Lung (tissue), 12 donors: ENCODE results near the gene PPIP5K2. TPM values are rescaled to one million over a fixed set of nuclear protein-coding genes. Genes with fewer than 3 reads are reported as not detected.
A peak's percentile ranks its signal among the peaks of the same experiment; 100 is the strongest.

Experiments
- ATAC-seq: fragments of 200-7000 bp; cut with Tn5 transposase; one replicate; pipeline ENCODE4 v1.9.1; 2020; ENCODE audit warnings: moderate number of reproducible peaks; ENCODE audit not compliant: insufficient read depth, low FRiP score
- DNase-seq, 3 donors: peaks; one replicate each; pipeline ENCODE4 v3.0.0-alpha.2; 2013 to 2017
- H3K27ac ChIP-seq, 2 donors: one replicate each; pipeline ENCODE4 v1.5.1; 2013; ENCODE audit warnings: mild to moderate bottlenecking in 2 of 2, moderate library complexity in 2 of 2, control low read depth in 1 of 2, inconsistent platforms in 1 of 2, low read depth in 1 of 2, low read length in 1 of 2
- H3K27me3 ChIP-seq, 3 donors: one replicate each; pipeline ENCODE4 v1.5.1; 2013; ENCODE audit warnings: low read length in 2 of 3; ENCODE audit not compliant: control insufficient read depth in 3 of 3, insufficient read depth in 3 of 3
- H3K36me3 ChIP-seq, 4 donors: one replicate each; pipeline ENCODE4 v1.5.1; 2013; ENCODE audit warnings: low read length in 4 of 4, mild to moderate bottlenecking in 1 of 4, moderate library complexity in 1 of 4; ENCODE audit not compliant: control insufficient read depth in 4 of 4, insufficient read depth in 4 of 4
- H3K4me1 ChIP-seq, 5 donors: one replicate each; pipeline ENCODE4 v1.5.1; 2013; ENCODE audit warnings: low read length in 5 of 5, mild to moderate bottlenecking in 2 of 5, moderate library complexity in 1 of 5; ENCODE audit not compliant: control insufficient read depth in 5 of 5, insufficient read depth in 5 of 5
- H3K4me3 ChIP-seq: one replicate; pipeline ENCODE4 v1.5.1; 2013; ENCODE audit warnings: mild to moderate bottlenecking, control low read depth, moderate library complexity
- H3K9ac ChIP-seq, 2 donors: one replicate each; pipeline ENCODE4 v1.5.1; 2013; ENCODE audit warnings: low read length in 2 of 2, control low read depth in 1 of 2; ENCODE audit not compliant: insufficient read depth in 1 of 2
- H3K9me3 ChIP-seq, 4 donors: one replicate each; pipeline ENCODE4 v1.5.1; 2013; ENCODE audit warnings: low read length in 3 of 4, mild to moderate bottlenecking in 1 of 4, moderate library complexity in 1 of 4; ENCODE audit not compliant: control insufficient read depth in 4 of 4, insufficient read depth in 3 of 4
- CTCF ChIP-seq: IDR thresholded peaks from 2 replicates; pipeline ENCODE4 v1.5.1; 2012; ENCODE audit warnings: mild to moderate bottlenecking; ENCODE audit errors: control extremely low read depth, extremely low read depth
- WGBS, 2 donors: extraction: QIAGEN DNeasy Blood & Tissue Kit; methylation state at CpG; one replicate each; pipeline ENCODE4 v1.1.7; 2013; 5-methylcytosine and 5-hydroxymethylcytosine counted together
- polyA plus RNA-seq, 2 donors: library from polyadenylated mRNA; stranded (reverse); fragments of 200-250 nt; gene quantifications; one replicate each; pipeline ENCODE4 v1.2.1, GENCODE V29; 2013
- total RNA-seq, 2 donors: library from RNA; depleted of rRNA in 1 of 2; stranded (reverse); fragments of >200 nt in 1 of 2; gene quantifications; one replicate each; pipeline ENCODE4 v1.2.1, GENCODE V29; 2014 to 2021
- donor health status: control.
- donor health status: control.
- donor health status: Bipolar disorder and iron deficiency.
- donor health status: healthy.
- donor health status: DM: yes; HTN: yes; CAD: no.

Gene PPIP5K2
- total and polyA plus RNA-seq, 4 donors: 15.4 to 109 (median 33.5) TPM

- Histone ChIP-seq H3K4me3 (peak within 1 kb of the TSS; percentile 90), H3K9ac (no peak within 1 kb of the TSS), H3K9me3 (no peaks in the 10 kb centered on the region), H3K27ac (peak within 1 kb of the TSS; percentile 79 to 93), H3K36me3 (no peaks in the 10 kb centered on the region), H3K4me1 (peaks cover 0 to 19% (median 3%) of the 10 kb centered on the region in 5 donors), H3K27me3 (peaks cover 0 to 3% (median 0%) of the 10 kb centered on the region in 3 donors)
- no peak for TF ChIP-seq CTCF
- peak; percentile 97 for ATAC-seq
- 0 to 1% methylated on average over 29 to 45 of the region's 45 CpGs for WGBS, 2 donors
- peak; percentile 97 to 99 (median 98) for DNase-seq
Observed at GRCh38 chr5:103258368-103258956, 138.4 kb downstream of the PPIP5K2 start, which contains the start of gene MACIR. Gene MACIR, plus strand, starts transcription at chr5:103258763. Its CDS starts 17,157 bp downstream, at chr5:103275920.

- Histone ChIP-seq H3K36me3 (no peaks in the 10 kb centered on the region), H3K9me3 (no peaks in the 10 kb centered on the region), H3K4me1 (peaks cover 0 to 23% (median 3%) of the 10 kb centered on the region in 5 donors), H3K27me3 (peaks cover 0 to 3% (median 0%) of the 10 kb centered on the region in 3 donors), H3K4me3 (peak overlapping the region; percentile 90), H3K9ac (no peak overlapping the region), H3K27ac (peak overlapping the region; percentile 79 to 93)
- TF ChIP-seq CTCF: no peak
- 0% methylated on average over 63 to 91 of the region's 91 CpGs for WGBS, 2 donors
- DNase-seq (peak; percentile 49 to 64 (median 61)), ATAC-seq (peak; percentile 48)
Observed at GRCh38 chr5:103258957-103259704, 139.0 kb downstream of the PPIP5K2 start.

GRCh38 chr5:103259705-103260355 lies 139.7 kb downstream of the PPIP5K2 start:
- no peak for ATAC-seq
- DNase-seq: peak; percentile 41 to 55 (median 51)
- H3K4me1 ChIP-seq: peaks cover 0 to 27% (median 3%) of the 10 kb centered on the region in 5 donors
- H3K27me3 ChIP-seq: peaks cover 0 to 3% (median 0%) of the 10 kb centered on the region in 3 donors
- H3K27ac ChIP-seq: peak overlapping the region; percentile 79 to 93
- H3K9ac ChIP-seq: peak overlapping the region in 1 of 2 donors; percentile 36
- WGBS, 2 donors: 3 to 4% methylated on average over 20 of the region's 20 CpGs
- no peak for TF ChIP-seq CTCF
- no peaks in the 10 kb centered on the region for H3K36me3 ChIP-seq
- peak overlapping the region; percentile 90 for H3K4me3 ChIP-seq
- H3K9me3 ChIP-seq: no peaks in the 10 kb centered on the region
